ENCODE data around the gene CFAP410. TPM values are rescaled to one million over a fixed set of nuclear protein-coding genes. Genes with fewer than 3 reads are reported as not detected.
A peak's percentile ranks its signal among the peaks of the same experiment; 100 is the strongest.

Gene CFAP410
- total RNA-seq, 1 donor from 2014 or later, result 20.6 TPM

GRCh38 chr21:44295163-44295573, 44.0 kb downstream of the CFAP410 start:
- no peak for TF ChIP-seq CTCF (IDR thresholded peaks at IDR 0.05; ENCODE audit: partially characterized antibody, unreplicated experiment)
- Mint-ChIP-seq H3K27ac (ENCODE audit: unreplicated experiment) (peak overlapping the region; percentile 38), H3K27me3 (ENCODE audit: unreplicated experiment) (peaks cover 10% of the 10 kb centered on the region), H3K4me3 (ENCODE audit: unreplicated experiment) (no peak overlapping the region), H3K9me3 (ENCODE audit: unreplicated experiment) (peaks cover 2% of the 10 kb centered on the region), H3K36me3 (ENCODE audit: unreplicated experiment) (no peaks in the 10 kb centered on the region), H3K4me1 (ENCODE audit: low read depth, unreplicated experiment) (peaks cover 2% of the 10 kb centered on the region)
- DNase-seq, result peak; percentile 60

- DNase-seq, result no peak
- peaks cover 2% of the 10 kb centered on the region for H3K4me1 Mint-ChIP-seq (ENCODE audit: low read depth, unreplicated experiment)
These were observed 44.6 kb downstream of the CFAP410 start for GRCh38 chr21:44294391-44295162.

GRCh38 chr21:44293551-44294231, 45.5 kb downstream of the CFAP410 start:
- peaks cover 2% of the 10 kb centered on the region for H3K9me3 Mint-ChIP-seq (ENCODE audit: unreplicated experiment)
- no peak for DNase-seq
- H3K4me3 Mint-ChIP-seq (ENCODE audit: unreplicated experiment), result no peak overlapping the region
- no peak for TF ChIP-seq CTCF (IDR thresholded peaks at IDR 0.05; ENCODE audit: partially characterized antibody, unreplicated experiment)
- H3K4me1 Mint-ChIP-seq (ENCODE audit: low read depth, unreplicated experiment), result peaks cover 2% of the 10 kb centered on the region
- H3K27ac Mint-ChIP-seq (ENCODE audit: unreplicated experiment), result no peak overlapping the region
- H3K27me3 Mint-ChIP-seq (ENCODE audit: unreplicated experiment), result peaks cover 5% of the 10 kb centered on the region
- no peaks in the 10 kb centered on the region for H3K36me3 Mint-ChIP-seq (ENCODE audit: unreplicated experiment)

More at GRCh38 chr21:44294391-44295162, 44.6 kb downstream of the CFAP410 start:
- Mint-ChIP-seq H3K4me3 (ENCODE audit: unreplicated experiment) (no peak overlapping the region), H3K27me3 (ENCODE audit: unreplicated experiment) (peaks cover 10% of the 10 kb centered on the region), H3K36me3 (ENCODE audit: unreplicated experiment) (no peaks in the 10 kb centered on the region), H3K9me3 (ENCODE audit: unreplicated experiment) (peaks cover 2% of the 10 kb centered on the region), H3K27ac (ENCODE audit: unreplicated experiment) (no peak overlapping the region)
- TF ChIP-seq CTCF (IDR thresholded peaks at IDR 0.05; ENCODE audit: partially characterized antibody, unreplicated experiment), result no peak

GRCh38 chr21:44292812-44293195, 46.4 kb downstream of the CFAP410 start:
- peaks cover 2% of the 10 kb centered on the region for H3K9me3 Mint-ChIP-seq (ENCODE audit: unreplicated experiment)
- no peak overlapping the region for H3K4me3 Mint-ChIP-seq (ENCODE audit: unreplicated experiment)
- no peaks in the 10 kb centered on the region for H3K36me3 Mint-ChIP-seq (ENCODE audit: unreplicated experiment)
- peaks cover 2% of the 10 kb centered on the region for H3K4me1 Mint-ChIP-seq (ENCODE audit: low read depth, unreplicated experiment)
- DNase-seq, result peak; percentile 17
- no peaks in the 10 kb centered on the region for H3K27me3 Mint-ChIP-seq (ENCODE audit: unreplicated experiment)
- TF ChIP-seq CTCF (IDR thresholded peaks at IDR 0.05; ENCODE audit: partially characterized antibody, unreplicated experiment), result no peak
- no peak overlapping the region for H3K27ac Mint-ChIP-seq (ENCODE audit: unreplicated experiment)
